Suprapubic skin (tissue), 4 donors: ENCODE data around the gene ZNF883. TPM values are rescaled to one million over a fixed set of nuclear protein-coding genes. Genes with fewer than 3 reads are reported as not detected.
"Not testable (repeated sequence)": the region's sequence is repeated elsewhere in the genome, so short reads cannot be mapped to it uniquely, and the experiment has no call there.

Source experiments
- DNase-seq, 2 donors: peaks; one replicate each; pipeline ENCODE4 v3.0.0-alpha.2; 2019; ENCODE audit warnings: low spot score in 2 of 2
- H3K27ac ChIP-seq: fragments of 200-600 bp; sonication (generic); one replicate; pipeline ENCODE4 v1.5.1; 2019
- H3K27me3 ChIP-seq: fragments of 200-600 bp; sonication (generic); one replicate; pipeline ENCODE4 v1.5.1; 2019
- H3K36me3 ChIP-seq: fragments of 200-600 bp; sonication (generic); one replicate; pipeline ENCODE4 v1.5.1; 2019
- H3K4me1 ChIP-seq: fragments of 200-600 bp; sonication (generic); one replicate; pipeline ENCODE4 v1.5.1; 2019
- H3K4me3 ChIP-seq: fragments of 200-600 bp; sonication (generic); one replicate; pipeline ENCODE4 v1.5.1; 2019; ENCODE audit warnings: mild to moderate bottlenecking
- H3K9me3 ChIP-seq: fragments of 200-600 bp; sonication (generic); one replicate; pipeline ENCODE4 v1.5.1; 2019
- CTCF ChIP-seq, 2 donors: fragments of 200-600 bp in 1 of 2; fragments of 450-650 bp in 1 of 2; sonication (generic) in 1 of 2; IDR thresholded peaks; one replicate each; pipeline ENCODE4 v1.5.1; 2016 to 2019; ENCODE audit warnings: antibody characterized with exemption in 2 of 2, mild to moderate bottlenecking in 1 of 2, moderate library complexity in 1 of 2
- EP300 ChIP-seq: sonication (generic); formaldehyde crosslinking; IDR thresholded peaks from one replicate; pipeline ENCODE4 v1.6.1; 2017; ENCODE audit warnings: antibody characterized with exemption
- POLR2A ChIP-seq, 2 donors: fragments of 450-650 bp; IDR thresholded peaks; one replicate each; pipeline ENCODE4 v1.6.1; 2017; ENCODE audit warnings: antibody characterized with exemption in 2 of 2, mild to moderate bottlenecking in 2 of 2, moderate library complexity in 2 of 2
- POLR2AphosphoS5 ChIP-seq, 3 donors: sonication (generic); formaldehyde crosslinking; IDR thresholded peaks; one replicate each; pipeline ENCODE4 v1.6.1; 2017; ENCODE audit warnings: antibody characterized with exemption in 3 of 3
- WGBS: methylation state at CpG from one replicate; pipeline ENCODE4 v1.1.5; 2018; 5-methylcytosine and 5-hydroxymethylcytosine counted together
- total RNA-seq, 4 donors: library from RNA; depleted of rRNA; stranded (reverse); fragments of >200 nt; gene quantifications; one replicate each; pipeline ENCODE4 v1.1.0, GENCODE V29; 2016

Gene ZNF883
- 1 to 10 TPM in 1 of 4 donors, under 1 TPM in 2, not detected in 1; 0.31 to 2.9 (median 0.97) TPM for total RNA-seq

GRCh38 chr9:113011911-113012381 is at the start of gene ZNF883:
Gene ZNF883, minus strand, starts transcription at chr9:113012192.
- 5% methylated on average over 29 of the region's 30 CpGs for WGBS
- no peaks in the 10 kb centered on the region for H3K36me3 ChIP-seq
- H3K9me3 ChIP-seq = peaks cover 16% of the 10 kb centered on the region
- no peak for DNase-seq
- H3K4me3 ChIP-seq = peak within 1 kb of the TSS; percentile 18
- H3K27ac ChIP-seq = no peak within 1 kb of the TSS
- peaks cover 6% of the 10 kb centered on the region for H3K27me3 ChIP-seq
- TF ChIP-seq CTCF (IDR thresholded peaks at IDR 0.05) (no peak), POLR2AphosphoS5 (IDR thresholded peaks at IDR 0.05) (no peak), EP300 (no peak), POLR2A (IDR thresholded peaks at IDR 0.05) (no peak)
- no peaks in the 10 kb centered on the region for H3K4me1 ChIP-seq

- not testable (repeated sequence) for H3K27ac ChIP-seq, H3K4me1 ChIP-seq, H3K9me3 ChIP-seq, H3K4me3 ChIP-seq, H3K36me3 ChIP-seq
- WGBS = 51% methylated on average over 24 of the region's 33 CpGs
- peaks cover 51% of the 10 kb centered on the region for H3K27me3 ChIP-seq
- DNase-seq = peak; percentile 89 to 96
These were observed 49.3 kb upstream of the ZNF883 start for GRCh38 chr9:113061072-113061850.

DNA sequence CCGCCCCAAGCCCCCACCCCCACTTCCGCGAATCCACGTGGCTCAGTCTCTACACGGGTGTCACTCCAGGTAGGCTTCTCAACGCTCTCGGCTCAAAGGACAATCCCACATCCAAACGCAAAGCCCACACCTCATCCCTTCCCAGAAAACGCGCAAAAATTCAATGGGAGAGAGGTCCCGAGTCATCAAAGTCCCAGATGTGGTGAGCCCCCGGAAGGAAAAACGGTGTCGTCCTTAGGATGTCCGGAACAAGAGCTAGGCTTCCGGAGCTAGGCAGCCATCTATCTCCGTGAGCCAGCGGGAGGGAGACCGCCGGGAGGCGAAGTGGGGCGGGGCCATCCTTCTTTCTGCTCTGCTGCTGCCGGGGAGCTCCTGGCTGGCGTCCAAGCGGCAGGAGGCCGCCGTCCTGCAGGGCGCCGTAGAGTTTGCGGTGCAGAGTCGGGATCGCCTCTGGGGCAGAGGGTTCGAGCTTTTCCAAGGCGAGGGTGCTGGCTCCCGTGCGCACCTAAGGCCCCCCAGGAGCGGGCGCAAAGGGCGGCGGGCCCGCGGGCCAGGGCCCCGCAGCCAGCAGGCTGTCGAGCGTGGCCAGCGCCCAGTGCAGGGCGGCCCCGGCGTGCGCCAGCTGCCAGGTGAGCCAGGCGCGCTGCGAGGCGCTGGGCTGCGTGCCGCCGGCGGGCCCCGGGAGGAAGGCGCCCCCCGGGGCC is 47.7 kb upstream of the ZNF883 start:
- peak in 1 of 2 donors; percentile 61 for DNase-seq
- H3K4me1 ChIP-seq = not testable (repeated sequence)
- 19% methylated on average over 30 of the region's 61 CpGs for WGBS

GRCh38 chr9:113057193-113057592 is 45.2 kb upstream of the ZNF883 start:
- H3K9me3 ChIP-seq = peaks cover 32% of the 10 kb centered on the region
- no peaks in the 10 kb centered on the region for H3K36me3 ChIP-seq
- no peak overlapping the region for H3K27ac ChIP-seq
- H3K4me3 ChIP-seq = peak overlapping the region; percentile 75
- TF ChIP-seq POLR2AphosphoS5 (IDR thresholded peaks at IDR 0.05) = no peak
- TF ChIP-seq EP300 = no peak
- TF ChIP-seq CTCF (IDR thresholded peaks at IDR 0.05) = no peak
- TF ChIP-seq POLR2A (IDR thresholded peaks at IDR 0.05) = no peak
- 43% methylated on average over 5 of the region's 5 CpGs for WGBS
- DNase-seq = no peak
- H3K4me1 ChIP-seq = peaks cover 5% of the 10 kb centered on the region
- peaks cover 40% of the 10 kb centered on the region for H3K27me3 ChIP-seq

More for the DNA sequence above, 47.7 kb upstream of the ZNF883 start:
- H3K4me3 ChIP-seq, H3K36me3 ChIP-seq, H3K27ac ChIP-seq: not testable (repeated sequence)
- Histone ChIP-seq H3K27me3 (peaks cover 51% of the 10 kb centered on the region), H3K9me3 (peaks cover 10% of the 10 kb centered on the region)

DNA sequence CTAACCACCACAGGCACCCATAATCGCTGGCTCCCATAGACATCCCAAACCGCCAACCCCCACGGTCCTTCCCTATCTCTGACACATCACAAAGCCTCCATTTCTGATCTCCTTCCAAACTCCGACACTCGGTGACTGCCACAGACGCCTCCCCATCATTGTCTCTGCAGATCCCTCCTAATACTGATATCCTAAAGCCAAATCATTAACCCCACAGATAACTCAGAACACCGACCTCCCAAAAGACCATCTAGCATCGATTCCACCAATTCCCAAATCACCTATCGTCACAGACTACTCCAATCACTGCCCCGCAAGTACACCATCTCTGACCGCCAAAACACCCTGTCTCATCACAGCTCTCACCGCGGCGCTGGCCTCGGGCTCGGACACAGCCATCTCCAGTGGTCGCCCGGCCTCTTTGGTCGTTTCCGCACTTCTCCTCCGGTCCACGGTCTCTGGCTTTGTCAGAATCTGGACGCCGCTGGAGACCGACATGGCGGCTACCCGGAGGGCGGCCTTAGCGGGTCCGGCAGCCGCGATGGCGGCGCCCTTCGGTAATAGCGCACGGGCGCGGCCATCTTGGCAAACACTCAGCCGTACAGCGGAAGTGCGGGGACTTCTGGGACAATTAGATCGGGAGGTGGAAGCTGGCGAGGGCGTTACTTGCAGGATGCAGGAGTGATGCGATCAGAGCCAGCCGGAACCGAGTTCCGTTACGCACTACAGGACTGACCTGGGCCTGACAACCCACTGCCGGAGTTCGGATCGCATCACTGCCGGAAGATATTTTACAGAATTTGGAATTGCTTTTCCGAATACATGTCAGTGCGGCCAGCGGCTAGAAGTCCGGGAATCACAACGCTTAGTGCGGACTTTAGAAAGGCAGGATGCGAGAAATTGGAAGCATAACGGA is 44.5 kb upstream of the ZNF883 start, which contains the start of gene ZFP37:
ZFP37 (minus strand) TSS at position 534 of the 916 bp plus-strand sequence; CDS start at position 498, 36 bp downstream.
- TF ChIP-seq CTCF (IDR thresholded peaks at IDR 0.05) (no peak), POLR2A (IDR thresholded peaks at IDR 0.05) (no peak), EP300 (no peak), POLR2AphosphoS5 (IDR thresholded peaks at IDR 0.05) (peak in 1 of 3 donors; percentile 21)
- peaks cover 5% of the 10 kb centered on the region for H3K4me1 ChIP-seq
- H3K4me3 ChIP-seq = peak within 1 kb of the TSS; percentile 75
- H3K27ac ChIP-seq = no peak within 1 kb of the TSS
- peaks cover 33% of the 10 kb centered on the region for H3K27me3 ChIP-seq
- H3K36me3 ChIP-seq = no peaks in the 10 kb centered on the region
- 6% methylated on average over 40 of the region's 62 CpGs for WGBS
- DNase-seq = peak; percentile 95
- H3K9me3 ChIP-seq = peaks cover 33% of the 10 kb centered on the region
